Progenitor cell of endocrine pancreas (in vitro differentiated cells): ENCODE data around the gene WDFY4. TPM values are rescaled to one million over a fixed set of nuclear protein-coding genes. Genes with fewer than 3 reads are reported as not detected.

Source experiments
- DNase-seq: peaks from one replicate; pipeline ENCODE4 v3.0.0; 2021; ENCODE audit warnings: low spot score; ENCODE audit not compliant: unreplicated experiment
- H3K27ac Mint-ChIP-seq: 2 replicates; pipeline ENCODE4 v1.8.0; 2021; ENCODE audit warnings: mild to moderate bottlenecking, moderate library complexity, mixed read lengths
- H3K27me3 Mint-ChIP-seq: 2 replicates; pipeline ENCODE4 v1.8.0; 2021; ENCODE audit warnings: mixed read lengths
- H3K36me3 Mint-ChIP-seq: 2 replicates; pipeline ENCODE4 v1.8.0; 2022; ENCODE audit warnings: mixed read lengths; ENCODE audit not compliant: insufficient read depth
- H3K4me1 Mint-ChIP-seq: 2 replicates; pipeline ENCODE4 v1.8.0; 2021; ENCODE audit warnings: low read depth, mixed read lengths
- H3K4me3 Mint-ChIP-seq: 2 replicates; pipeline ENCODE4 v1.8.0; 2021; ENCODE audit warnings: low read depth, mild to moderate bottlenecking, moderate library complexity, mixed read lengths
- H3K9me3 Mint-ChIP-seq: 2 replicates; pipeline ENCODE4 v1.8.0; 2021; ENCODE audit warnings: low read depth, mixed read lengths
- CTCF ChIP-seq: fragments of 200-600 bp; sonication (generic); IDR thresholded peaks from one replicate; pipeline ENCODE4 v1.5.0; 2021; ENCODE audit warnings: antibody characterized with exemption, mild to moderate bottlenecking; ENCODE audit not compliant: unreplicated experiment
- total RNA-seq: library from RNA; stranded (reverse); gene quantifications from 2 replicates; pipeline ENCODE4 v1.2.1, GENCODE V29; 2021

Gene WDFY4
- total RNA-seq, 1 donor from 2014 or later = 0.07 TPM

- no peak for TF ChIP-seq CTCF
- H3K4me1 Mint-ChIP-seq = no peaks in the 10 kb centered on the region
- H3K36me3 Mint-ChIP-seq = no peaks in the 10 kb centered on the region
- no peak overlapping the region for H3K27ac Mint-ChIP-seq
- H3K9me3 Mint-ChIP-seq = no peaks in the 10 kb centered on the region
- H3K27me3 Mint-ChIP-seq = no peaks in the 10 kb centered on the region
- no peak overlapping the region for H3K4me3 Mint-ChIP-seq
- DNase-seq = no peak
Observed at GRCh38 chr10:48750019-48750418, 65.3 kb downstream of the WDFY4 start.

- no peak for DNase-seq
- TF ChIP-seq CTCF = no peak
- no peak overlapping the region for H3K4me3 Mint-ChIP-seq
- H3K27ac Mint-ChIP-seq = no peak overlapping the region
- H3K27me3 Mint-ChIP-seq = no peaks in the 10 kb centered on the region
- H3K4me1 Mint-ChIP-seq = no peaks in the 10 kb centered on the region
- no peaks in the 10 kb centered on the region for H3K36me3 Mint-ChIP-seq
- H3K9me3 Mint-ChIP-seq = no peaks in the 10 kb centered on the region
Observed at GRCh38 chr10:48750991-48751390, 66.3 kb downstream of the WDFY4 start.

- no peak for TF ChIP-seq CTCF
- Mint-ChIP-seq H3K27ac (no peak overlapping the region), H3K4me1 (no peaks in the 10 kb centered on the region), H3K27me3 (no peaks in the 10 kb centered on the region), H3K4me3 (no peak overlapping the region), H3K36me3 (no peaks in the 10 kb centered on the region), H3K9me3 (no peaks in the 10 kb centered on the region)
- DNase-seq = no peak
Observed at GRCh38 chr10:48751730-48752129, 67.1 kb downstream of the WDFY4 start.

- Mint-ChIP-seq H3K27ac (no peak overlapping the region), H3K36me3 (no peaks in the 10 kb centered on the region), H3K9me3 (no peaks in the 10 kb centered on the region), H3K4me1 (no peaks in the 10 kb centered on the region), H3K4me3 (no peak overlapping the region), H3K27me3 (peaks cover 28% of the 10 kb centered on the region)
- no peak for DNase-seq
- TF ChIP-seq CTCF = no peak
Observed at GRCh38 chr10:48758411-48758810, 73.7 kb downstream of the WDFY4 start.

GRCh38 chr10:48759113-48759901 lies 74.6 kb downstream of the WDFY4 start:
- TF ChIP-seq CTCF = no peak
- Mint-ChIP-seq H3K9me3 (no peaks in the 10 kb centered on the region), H3K27ac (no peak overlapping the region), H3K4me3 (no peak overlapping the region), H3K4me1 (no peaks in the 10 kb centered on the region), H3K36me3 (no peaks in the 10 kb centered on the region), H3K27me3 (peaks cover 28% of the 10 kb centered on the region)
- DNase-seq = no peak
